Activated CD4-positive, alpha-beta T cell treated with anti-CD3 and anti-CD28 coated beads for 36 hours (primary cell): ENCODE data around the gene HTR1B. TPM values are rescaled to one million over a fixed set of nuclear protein-coding genes. Genes with fewer than 3 reads are reported as not detected.

Source experiments
- ATAC-seq: fragments of 200-7000 bp; cut with Tn5 transposase; one replicate; pipeline ENCODE4 v1.10.0; 2021; ENCODE audit warnings: mild to moderate bottlenecking, moderate library complexity
- CTCF ChIA-PET: fragments of 350-600 bp; sonication (Branson Sonifier 250); formaldehyde crosslinking; loops from one replicate; lab custom pipeline; 2021; ENCODE audit warnings: antibody characterized with exemption; lab: Charles Lee
- POLR2A ChIA-PET: fragments of 350-600 bp; sonication (Branson Sonifier 250); formaldehyde crosslinking; loops from one replicate; lab custom pipeline; 2021; ENCODE audit warnings: antibody characterized with exemption, inconsistent platforms; lab: Charles Lee
- DNase-seq: peaks from one replicate; pipeline ENCODE4 v3.0.0-alpha.2; 2020
- H3K27ac Mint-ChIP-seq: one replicate; pipeline ENCODE4 v1.8.0; 2021; ENCODE audit warnings: mixed read lengths
- H3K27me3 Mint-ChIP-seq: one replicate; pipeline ENCODE4 v1.8.0; 2021; ENCODE audit warnings: mixed read lengths
- H3K36me3 Mint-ChIP-seq: one replicate; pipeline ENCODE4 v1.8.0; 2021; ENCODE audit warnings: low read depth, mixed read lengths
- H3K4me1 Mint-ChIP-seq: one replicate; pipeline ENCODE4 v1.8.0; 2021; ENCODE audit warnings: mixed read lengths
- H3K4me3 Mint-ChIP-seq: one replicate; pipeline ENCODE4 v1.8.0; 2021; ENCODE audit warnings: mild to moderate bottlenecking, moderate library complexity, mixed read lengths
- H3K9me3 Mint-ChIP-seq: one replicate; pipeline ENCODE4 v1.8.0; 2021; ENCODE audit warnings: low read depth, mixed read lengths
- intact Hi-C, 2 experiments: fragments of 100-400 bp; cut with DNase I in 1 of 2; cut with micrococcal nuclease in 1 of 2; formaldehyde crosslinking; loops; one replicate each; pipeline versions ENCODE4 v1.14.2 to v1.15.1; 2022 to 2024; cut with DNase I, micrococcal nuclease
- total RNA-seq, 2 experiments: library from RNA; stranded (reverse); gene quantifications; one replicate each; pipeline ENCODE4 v1.2.3, GENCODE V29; 2021

Gene HTR1B
- total RNA-seq, 2 experiments from 2014 or later: not detected

GRCh38 chr6:77454386-77454785 lies 8.9 kb downstream of the HTR1B start:
- no peak overlapping the region for H3K27ac Mint-ChIP-seq
- CTCF ChIA-PET: no interaction called here
- intact Hi-C loops: no loop called here

DNA sequence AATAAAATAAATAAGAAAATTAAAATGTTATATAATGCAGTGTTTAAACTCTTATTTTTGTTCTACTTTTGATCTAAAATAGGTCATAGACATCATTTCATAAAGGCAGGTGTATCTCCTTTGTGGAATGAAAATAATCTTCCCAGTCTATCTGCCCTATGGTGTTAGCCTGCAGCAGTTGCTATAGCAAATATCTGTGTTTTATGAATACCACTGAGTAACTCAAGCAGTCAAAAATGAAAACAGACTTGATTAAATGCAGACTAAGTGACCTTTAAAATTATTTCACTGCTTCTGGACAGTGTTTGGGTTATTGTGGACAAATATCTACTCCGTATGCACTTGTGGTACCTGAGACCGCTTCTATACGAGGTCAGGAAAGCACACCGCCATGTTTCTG lies 11.8 kb downstream of the HTR1B start:
- DNase-seq: no peak
- CTCF ChIA-PET: no interaction called here
- H3K27ac Mint-ChIP-seq: no peak overlapping the region
- H3K36me3 Mint-ChIP-seq: no peaks in the 10 kb centered on the region
- intact Hi-C loops: no loop called here
- no peak for ATAC-seq
- no peaks in the 10 kb centered on the region for H3K9me3 Mint-ChIP-seq
- H3K4me1 Mint-ChIP-seq: no peaks in the 10 kb centered on the region
- POLR2A ChIA-PET: no interaction called here
- no peak overlapping the region for H3K4me3 Mint-ChIP-seq
- H3K27me3 Mint-ChIP-seq: no peaks in the 10 kb centered on the region

More at GRCh38 chr6:77454386-77454785, 8.9 kb downstream of the HTR1B start:
- H3K36me3 Mint-ChIP-seq: no peaks in the 10 kb centered on the region
- ATAC-seq (no peak), DNase-seq (no peak)
- no peaks in the 10 kb centered on the region for H3K4me1 Mint-ChIP-seq
- H3K27me3 Mint-ChIP-seq: peaks cover 4% of the 10 kb centered on the region
- H3K9me3 Mint-ChIP-seq: no peaks in the 10 kb centered on the region
- H3K4me3 Mint-ChIP-seq: no peak overlapping the region
- POLR2A ChIA-PET: no interaction called here

- DNase-seq (no peak), ATAC-seq (no peak)
- POLR2A ChIA-PET: no interaction called here
- no peaks in the 10 kb centered on the region for H3K36me3 Mint-ChIP-seq
- H3K27ac Mint-ChIP-seq: no peak overlapping the region
- intact Hi-C loops: no loop called here
- no peaks in the 10 kb centered on the region for H3K4me1 Mint-ChIP-seq
- no peak overlapping the region for H3K4me3 Mint-ChIP-seq
- no peaks in the 10 kb centered on the region for H3K27me3 Mint-ChIP-seq
- CTCF ChIA-PET: no interaction called here
- H3K9me3 Mint-ChIP-seq: no peaks in the 10 kb centered on the region
Observed at GRCh38 chr6:77450924-77451323, 12.4 kb downstream of the HTR1B start.

DNA sequence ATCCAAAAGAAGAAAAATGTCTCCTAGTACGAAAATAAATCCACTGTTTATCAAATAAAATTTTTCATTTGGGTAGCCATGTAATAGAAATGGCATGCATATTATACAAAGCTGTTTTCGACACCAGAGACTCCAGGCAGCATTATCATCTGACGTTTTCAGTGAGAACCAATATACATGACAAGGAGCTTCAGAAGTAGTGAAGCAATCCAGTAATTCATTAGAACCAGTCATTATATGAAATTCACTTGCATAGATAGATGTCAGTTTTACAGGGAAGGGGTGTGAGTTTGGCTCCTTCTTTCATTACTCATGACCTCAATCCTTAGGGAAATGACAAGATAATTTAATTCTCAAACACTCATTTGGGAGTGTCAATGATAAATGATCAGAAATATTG lies 14.7 kb downstream of the HTR1B start:
- H3K27ac Mint-ChIP-seq: no peak overlapping the region
- no peaks in the 10 kb centered on the region for H3K9me3 Mint-ChIP-seq
- H3K27me3 Mint-ChIP-seq: no peaks in the 10 kb centered on the region
- no peak for ATAC-seq
- ChIA-PET POLR2A (no interaction called here), CTCF (no interaction called here)
- intact Hi-C loops: no loop called here
- H3K4me1 Mint-ChIP-seq: no peaks in the 10 kb centered on the region
- no peak overlapping the region for H3K4me3 Mint-ChIP-seq
- no peak for DNase-seq
- no peaks in the 10 kb centered on the region for H3K36me3 Mint-ChIP-seq

- CTCF ChIA-PET: no interaction called here
- Mint-ChIP-seq H3K4me1 (no peaks in the 10 kb centered on the region), H3K27me3 (no peaks in the 10 kb centered on the region), H3K36me3 (no peaks in the 10 kb centered on the region), H3K4me3 (no peak overlapping the region), H3K27ac (no peak overlapping the region), H3K9me3 (no peaks in the 10 kb centered on the region)
- no peak for ATAC-seq
- no peak for DNase-seq
- intact Hi-C loops: no loop called here
- POLR2A ChIA-PET: no interaction called here
Observed at GRCh38 chr6:77447254-77447653, 16.0 kb downstream of the HTR1B start.

DNA sequence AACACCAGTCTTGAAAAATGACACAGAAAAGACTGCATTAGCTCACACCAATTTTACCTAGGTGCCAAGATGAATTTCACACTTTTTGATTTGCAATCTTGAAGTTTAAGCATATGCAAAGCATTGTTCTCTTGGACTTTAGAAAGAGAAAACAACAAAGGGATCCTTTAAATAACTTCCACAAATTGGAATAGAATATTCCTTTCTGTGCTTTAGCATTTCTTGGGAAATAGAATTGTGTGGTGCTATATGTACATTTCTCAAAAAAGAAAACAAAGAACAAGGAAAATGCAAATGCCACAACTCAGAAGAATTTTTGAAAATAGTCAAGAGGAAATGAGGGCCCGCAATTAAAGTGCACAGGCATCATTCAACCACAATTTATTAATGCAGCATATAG lies 17.0 kb downstream of the HTR1B start:
- ChIA-PET POLR2A (no interaction called here), CTCF (no interaction called here)
- DNase-seq (no peak), ATAC-seq (no peak)
- intact Hi-C loops: no loop called here
- Mint-ChIP-seq H3K4me1 (no peaks in the 10 kb centered on the region), H3K9me3 (no peaks in the 10 kb centered on the region), H3K36me3 (no peaks in the 10 kb centered on the region), H3K4me3 (no peak overlapping the region), H3K27ac (no peak overlapping the region), H3K27me3 (no peaks in the 10 kb centered on the region)

DNA sequence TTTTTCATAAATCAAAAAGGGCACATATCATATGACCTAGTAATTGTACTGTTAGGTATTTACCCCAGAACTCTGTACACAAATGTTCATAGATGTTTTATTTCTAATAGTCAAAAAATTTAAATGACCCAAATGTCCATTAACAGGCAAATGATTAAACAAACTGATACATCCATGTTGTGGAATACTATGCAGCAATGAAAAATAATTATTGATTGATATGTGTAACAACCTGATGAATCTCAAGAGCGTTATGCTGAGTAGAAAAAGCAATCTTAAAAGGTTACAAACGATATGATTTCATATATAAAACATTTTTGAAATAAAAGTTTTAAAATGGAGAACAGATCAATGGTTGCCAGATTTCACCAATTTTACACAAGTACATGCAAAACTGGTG lies 18.1 kb downstream of the HTR1B start:
- Mint-ChIP-seq H3K27me3 (no peaks in the 10 kb centered on the region), H3K4me3 (no peak overlapping the region), H3K9me3 (no peaks in the 10 kb centered on the region), H3K4me1 (no peaks in the 10 kb centered on the region), H3K36me3 (no peaks in the 10 kb centered on the region), H3K27ac (no peak overlapping the region)
- DNase-seq (no peak), ATAC-seq (no peak)
- intact Hi-C loops: no loop called here
- ChIA-PET POLR2A (no interaction called here), CTCF (no interaction called here)

DNA sequence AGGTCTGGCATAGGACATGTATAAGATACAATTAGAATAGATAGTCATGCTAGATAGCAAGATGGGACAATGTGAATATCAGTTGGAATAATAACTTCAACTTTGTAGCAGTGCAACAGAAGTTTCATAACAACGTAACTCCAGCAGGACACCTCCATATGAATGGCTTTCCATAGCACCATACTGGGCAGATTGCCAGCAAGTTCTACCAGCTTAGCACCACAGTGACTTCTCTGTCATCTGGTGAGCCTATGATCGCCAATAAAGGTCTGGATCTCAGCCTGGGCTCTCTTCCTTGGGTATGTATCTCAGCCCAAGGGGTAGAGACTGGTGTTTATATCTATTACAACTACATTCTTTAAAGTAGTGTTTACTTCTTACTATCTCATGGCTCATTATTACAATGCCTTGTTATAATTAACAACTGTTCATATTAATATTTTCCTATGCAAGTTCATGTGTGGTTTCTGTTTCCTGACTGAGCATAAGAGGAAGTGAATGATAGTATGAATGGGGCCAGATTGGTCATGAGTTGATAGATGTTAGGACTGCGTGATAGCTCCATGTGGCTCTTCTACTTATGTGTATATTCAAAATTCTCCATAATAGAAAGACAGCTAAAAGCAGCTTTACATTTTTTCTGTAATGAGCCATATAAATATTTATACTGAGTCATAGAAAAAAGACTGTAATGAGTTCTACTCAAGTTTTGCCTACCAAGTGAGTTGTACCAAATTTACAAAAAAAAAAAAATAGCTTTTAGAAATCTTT lies 22.9 kb downstream of the HTR1B start:
- H3K36me3 Mint-ChIP-seq: no peaks in the 10 kb centered on the region
- H3K27me3 Mint-ChIP-seq: no peaks in the 10 kb centered on the region
- ATAC-seq (no peak), DNase-seq (no peak)
- intact Hi-C loops: no loop called here
- no peaks in the 10 kb centered on the region for H3K4me1 Mint-ChIP-seq
- no peaks in the 10 kb centered on the region for H3K9me3 Mint-ChIP-seq
- no peak overlapping the region for H3K4me3 Mint-ChIP-seq
- H3K27ac Mint-ChIP-seq: no peak overlapping the region
- ChIA-PET CTCF (no interaction called here), POLR2A (no interaction called here)

GRCh38 chr6:77433888-77434287 lies 29.4 kb downstream of the HTR1B start:
- H3K9me3 Mint-ChIP-seq: no peaks in the 10 kb centered on the region
- no peaks in the 10 kb centered on the region for H3K4me1 Mint-ChIP-seq
- no peak for DNase-seq
- no peaks in the 10 kb centered on the region for H3K27me3 Mint-ChIP-seq
- POLR2A ChIA-PET: no interaction called here
- no peak overlapping the region for H3K4me3 Mint-ChIP-seq
- no peak overlapping the region for H3K27ac Mint-ChIP-seq
- H3K36me3 Mint-ChIP-seq: no peaks in the 10 kb centered on the region
- ATAC-seq: no peak
- intact Hi-C loops: no loop called here
- CTCF ChIA-PET: no interaction called here

DNA sequence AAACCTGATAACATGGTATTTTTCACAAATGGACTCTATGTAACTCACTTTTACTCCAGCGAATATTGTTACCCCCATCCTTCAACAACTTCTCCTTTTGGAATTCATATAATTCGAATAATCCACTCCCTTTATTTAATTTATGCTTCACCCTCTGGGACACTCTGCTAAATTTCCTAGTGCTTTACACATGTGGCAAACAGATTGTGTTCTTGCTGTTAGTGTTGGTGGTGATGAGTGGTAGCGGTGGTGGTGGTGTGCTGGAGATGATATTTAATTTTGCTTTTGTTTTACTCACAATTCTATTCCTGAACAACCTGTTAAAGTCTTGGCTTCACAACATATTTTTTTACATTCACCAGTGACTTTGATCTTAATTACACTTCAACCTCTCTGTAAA lies 32.8 kb downstream of the HTR1B start:
- intact Hi-C loops: no loop called here
- no peaks in the 10 kb centered on the region for H3K36me3 Mint-ChIP-seq
- ChIA-PET CTCF (no interaction called here), POLR2A (no interaction called here)
- ATAC-seq: no peak
- H3K4me1 Mint-ChIP-seq: no peaks in the 10 kb centered on the region
- no peaks in the 10 kb centered on the region for H3K27me3 Mint-ChIP-seq
- H3K27ac Mint-ChIP-seq: no peak overlapping the region
- no peak overlapping the region for H3K4me3 Mint-ChIP-seq
- DNase-seq: no peak
- no peaks in the 10 kb centered on the region for H3K9me3 Mint-ChIP-seq

GRCh38 chr6:77425671-77426070 lies 37.6 kb downstream of the HTR1B start:
- Mint-ChIP-seq H3K27ac (no peak overlapping the region), H3K4me3 (no peak overlapping the region), H3K4me1 (no peaks in the 10 kb centered on the region), H3K36me3 (no peaks in the 10 kb centered on the region), H3K9me3 (no peaks in the 10 kb centered on the region), H3K27me3 (no peaks in the 10 kb centered on the region)
- ATAC-seq: no peak
- intact Hi-C loops: no loop called here
- ChIA-PET CTCF (no interaction called here), POLR2A (no interaction called here)
- no peak for DNase-seq

DNA sequence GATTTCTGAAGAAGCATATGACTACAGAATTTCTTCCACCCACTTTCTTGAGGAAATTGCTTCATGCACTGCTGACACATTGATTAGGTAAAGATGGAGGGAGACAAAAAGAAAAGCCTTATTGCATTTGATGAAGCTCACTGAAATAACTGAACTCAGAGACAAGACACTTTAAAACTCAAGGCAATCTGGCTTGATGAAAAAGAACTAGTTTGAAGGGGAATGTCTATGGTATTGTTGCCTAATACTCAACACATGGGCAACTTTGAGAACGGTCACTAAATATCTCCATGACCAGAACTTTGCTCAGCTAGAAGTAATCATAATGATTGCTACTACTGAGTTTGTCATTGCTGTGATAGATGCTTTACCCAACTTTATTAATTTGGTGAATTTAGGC lies 38.1 kb downstream of the HTR1B start:
- no peak overlapping the region for H3K4me3 Mint-ChIP-seq

More for the DNA sequence above, 38.1 kb downstream of the HTR1B start:
- no peak for DNase-seq
- POLR2A ChIA-PET: no interaction called here
- H3K27me3 Mint-ChIP-seq: no peaks in the 10 kb centered on the region
- no peaks in the 10 kb centered on the region for H3K36me3 Mint-ChIP-seq
- ATAC-seq: no peak
- H3K4me1 Mint-ChIP-seq: no peaks in the 10 kb centered on the region
- CTCF ChIA-PET: no interaction called here
- no peak overlapping the region for H3K27ac Mint-ChIP-seq
- intact Hi-C loops: no loop called here
- no peaks in the 10 kb centered on the region for H3K9me3 Mint-ChIP-seq
